ENCODE results near the gene MCTP2.

Gene MCTP2

DNA sequence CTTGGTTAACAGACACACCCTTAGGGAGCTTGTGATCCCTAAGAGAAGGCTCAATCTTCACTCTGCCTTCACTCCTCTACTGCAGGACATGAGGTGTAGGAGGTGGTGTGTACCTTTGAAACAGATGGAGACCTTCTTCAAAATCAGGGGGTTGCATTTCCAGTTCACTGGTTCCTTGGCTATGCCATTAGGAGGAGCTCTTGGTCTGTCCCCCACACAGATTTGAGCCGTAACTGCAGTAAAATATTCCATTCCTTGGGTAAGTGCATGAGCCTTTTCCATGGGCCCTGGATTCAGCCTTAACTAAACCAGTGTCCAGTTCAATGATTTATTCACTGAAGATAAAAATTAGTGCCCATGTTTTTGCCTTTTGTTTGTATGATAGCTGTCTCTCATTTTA, 144.6 kb downstream of the MCTP2 start:
- Mint-ChIP-seq H3K27me3 (no peaks in the 10 kb centered on the region), H3K27ac (no peak overlapping the region), H3K36me3 (peaks cover 6 to 21% of the 10 kb centered on the region in 2 donors), H3K9me3 (no peaks in the 10 kb centered on the region), H3K4me3 (no peak overlapping the region), H3K4me1 (peaks cover 2 to 5% of the 10 kb centered on the region in 2 donors)
- DNase-seq (no peak), ATAC-seq (replicated peaks) (no peak)

DNA sequence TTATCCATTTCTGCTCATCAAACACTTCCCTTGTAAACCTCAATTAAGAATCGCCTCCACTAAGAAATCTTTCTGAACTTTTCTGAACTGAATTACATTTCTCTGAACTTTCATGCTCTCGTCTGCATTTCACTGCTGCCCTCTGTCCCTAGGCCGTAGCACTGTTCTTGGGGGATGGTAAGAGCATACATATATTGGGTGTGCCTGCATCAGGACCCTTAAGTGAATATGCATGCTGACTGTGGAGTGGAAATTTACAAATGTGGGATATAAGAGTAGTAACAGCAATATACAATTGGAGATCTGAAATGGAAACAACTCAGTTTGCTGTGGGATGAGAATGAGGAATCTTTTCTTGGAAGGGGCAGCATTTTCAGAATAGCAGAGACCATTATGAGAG, 148.6 kb downstream of the MCTP2 start:
- Mint-ChIP-seq H3K27ac (no peak overlapping the region), H3K4me1 (peaks cover 8 to 13% of the 10 kb centered on the region in 2 donors)

DNA sequence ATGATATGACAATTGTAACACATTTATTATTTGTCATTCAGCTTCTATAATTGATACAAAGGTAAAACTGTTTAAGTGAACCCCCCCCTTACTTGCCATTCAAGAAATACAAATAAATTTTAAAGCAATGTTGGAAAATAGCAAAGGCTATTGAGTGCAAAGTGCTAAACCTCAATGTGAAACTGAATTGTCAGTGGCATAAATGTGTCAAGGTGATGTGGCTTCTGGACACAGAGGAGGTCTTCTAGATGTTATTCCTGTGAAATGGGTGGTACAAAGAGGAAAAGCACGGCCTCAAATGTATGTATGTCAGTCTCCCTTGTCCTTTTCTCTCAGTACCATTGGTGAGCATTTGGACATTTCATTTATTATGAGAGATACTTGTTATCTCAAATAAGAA, 149.4 kb downstream of the MCTP2 start:
- H3K36me3 Mint-ChIP-seq, result peaks cover 19 to 41% of the 10 kb centered on the region in 2 donors
- no peak overlapping the region for H3K4me3 Mint-ChIP-seq
- H3K27me3 Mint-ChIP-seq, result no peaks in the 10 kb centered on the region
- ATAC-seq (replicated peaks) (no peak), DNase-seq (no peak)
- peaks cover 8 to 13% of the 10 kb centered on the region in 2 donors for H3K4me1 Mint-ChIP-seq
- H3K27ac Mint-ChIP-seq, result no peak overlapping the region
- no peaks in the 10 kb centered on the region for H3K9me3 Mint-ChIP-seq

More for the DNA sequence above, 148.6 kb downstream of the MCTP2 start:
- Mint-ChIP-seq H3K9me3 (no peaks in the 10 kb centered on the region), H3K36me3 (peaks cover 18 to 35% of the 10 kb centered on the region in 2 donors), H3K4me3 (no peak overlapping the region), H3K27me3 (no peaks in the 10 kb centered on the region)
- DNase-seq (no peak), ATAC-seq (replicated peaks) (no peak)

DNA sequence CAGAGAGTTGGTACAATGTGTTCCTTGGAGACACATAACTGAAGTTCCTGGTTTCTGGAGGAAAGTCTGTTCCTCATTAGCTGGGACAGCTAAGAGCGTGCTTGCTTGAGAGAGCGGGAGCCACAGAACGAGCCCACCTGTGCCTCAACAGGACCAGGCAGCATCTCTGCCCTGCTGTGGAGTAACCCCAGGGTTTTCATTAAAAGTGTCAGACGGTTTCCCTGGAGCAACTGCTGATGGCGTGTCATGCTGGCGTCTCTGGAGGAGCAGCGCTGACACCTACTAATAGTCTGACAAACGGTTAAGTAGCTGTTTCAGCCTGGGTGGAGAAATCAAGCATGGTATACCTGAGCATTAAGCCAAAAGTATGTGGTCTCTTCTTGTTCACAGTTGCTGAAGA, 150.0 kb downstream of the MCTP2 start:
- H3K9me3 Mint-ChIP-seq, result no peaks in the 10 kb centered on the region
- peaks cover 23 to 46% of the 10 kb centered on the region in 2 donors for H3K36me3 Mint-ChIP-seq
- no peak overlapping the region for H3K27ac Mint-ChIP-seq
- DNase-seq, result no peak
- peaks cover 8 to 13% of the 10 kb centered on the region in 2 donors for H3K4me1 Mint-ChIP-seq
- no peak for ATAC-seq (replicated peaks)
- H3K27me3 Mint-ChIP-seq, result no peaks in the 10 kb centered on the region
- H3K4me3 Mint-ChIP-seq, result no peak overlapping the region

DNA sequence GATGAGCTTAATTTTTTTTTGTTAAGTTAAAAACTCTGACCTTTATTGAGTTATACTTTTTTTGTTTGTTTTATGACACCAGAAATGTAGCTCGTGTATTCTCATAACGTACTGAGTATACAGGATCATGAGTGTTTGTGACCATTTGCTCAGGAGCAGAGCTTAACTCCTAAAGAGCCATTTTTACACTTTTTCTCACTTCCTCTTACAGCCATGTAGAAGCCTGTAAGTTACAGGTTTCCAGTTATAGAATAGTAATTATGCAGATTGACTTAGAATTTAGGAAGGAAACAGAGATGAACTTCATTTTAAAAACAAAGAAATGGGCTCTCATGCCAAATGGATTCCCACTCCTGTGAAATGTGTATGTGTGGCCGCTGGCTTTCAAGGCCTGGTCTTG, 151.7 kb downstream of the MCTP2 start:
- no peak overlapping the region for H3K4me3 Mint-ChIP-seq
- no peaks in the 10 kb centered on the region for H3K27me3 Mint-ChIP-seq
- no peaks in the 10 kb centered on the region for H3K9me3 Mint-ChIP-seq
- peak; percentile 62 to 71 for ATAC-seq (replicated peaks)
- peaks cover 20 to 29% of the 10 kb centered on the region in 2 donors for H3K4me1 Mint-ChIP-seq
- peak overlapping the region; percentile 89 for H3K27ac Mint-ChIP-seq
- DNase-seq, result no peak
- H3K36me3 Mint-ChIP-seq, result peaks cover 30 to 54% of the 10 kb centered on the region in 2 donors

DNA sequence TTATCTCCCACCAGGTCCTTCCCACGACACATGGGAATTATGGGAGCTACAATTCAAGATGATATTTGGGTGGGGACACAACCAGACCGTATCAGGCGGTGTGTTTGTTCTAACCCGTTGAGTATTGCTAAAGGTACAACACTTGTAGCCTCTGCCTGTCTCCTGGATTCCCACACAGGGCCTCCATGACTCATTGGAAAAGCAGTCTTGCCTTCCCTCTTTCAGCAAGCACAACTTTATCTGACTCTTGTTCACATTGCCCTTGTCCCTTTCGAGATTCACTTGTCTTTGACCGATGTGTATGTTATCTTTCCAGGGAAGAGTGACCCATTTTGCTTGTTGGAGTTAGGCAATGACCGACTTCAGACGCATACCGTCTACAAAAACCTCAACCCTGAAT, 152.3 kb downstream of the MCTP2 start:
- Mint-ChIP-seq H3K4me3 (no peak overlapping the region), H3K27ac (peak overlapping the region; percentile 31)
- no peak for ATAC-seq (replicated peaks)

DNA sequence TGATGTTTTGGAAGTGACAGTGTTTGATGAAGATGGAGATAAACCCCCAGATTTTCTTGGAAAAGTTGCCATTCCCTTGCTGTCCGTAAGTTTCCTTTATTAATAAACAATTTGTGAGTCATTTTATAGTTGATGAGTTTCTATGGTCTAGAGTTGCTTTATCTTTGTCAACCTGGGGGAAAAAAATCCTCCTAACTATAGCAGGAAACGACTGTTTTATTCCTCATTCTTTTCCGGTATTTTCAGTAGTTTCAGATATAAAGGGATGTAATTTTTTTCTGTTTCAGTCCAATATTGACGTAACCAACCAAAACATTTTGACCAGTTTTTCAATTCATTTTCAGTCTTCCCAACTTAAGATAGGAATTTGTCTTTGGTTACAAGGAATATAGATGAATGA, 154.1 kb downstream of the MCTP2 start:
- peaks cover 28 to 41% of the 10 kb centered on the region in 2 donors for H3K4me1 Mint-ChIP-seq
- no peak overlapping the region for H3K27ac Mint-ChIP-seq
- H3K36me3 Mint-ChIP-seq, result peaks cover 34 to 54% of the 10 kb centered on the region in 2 donors

More for the DNA sequence above, 152.3 kb downstream of the MCTP2 start:
- H3K36me3 Mint-ChIP-seq, result peaks cover 30 to 53% of the 10 kb centered on the region in 2 donors
- no peaks in the 10 kb centered on the region for H3K9me3 Mint-ChIP-seq
- no peaks in the 10 kb centered on the region for H3K27me3 Mint-ChIP-seq
- H3K4me1 Mint-ChIP-seq, result peaks cover 23 to 35% of the 10 kb centered on the region in 2 donors
- no peak for DNase-seq

DNA sequence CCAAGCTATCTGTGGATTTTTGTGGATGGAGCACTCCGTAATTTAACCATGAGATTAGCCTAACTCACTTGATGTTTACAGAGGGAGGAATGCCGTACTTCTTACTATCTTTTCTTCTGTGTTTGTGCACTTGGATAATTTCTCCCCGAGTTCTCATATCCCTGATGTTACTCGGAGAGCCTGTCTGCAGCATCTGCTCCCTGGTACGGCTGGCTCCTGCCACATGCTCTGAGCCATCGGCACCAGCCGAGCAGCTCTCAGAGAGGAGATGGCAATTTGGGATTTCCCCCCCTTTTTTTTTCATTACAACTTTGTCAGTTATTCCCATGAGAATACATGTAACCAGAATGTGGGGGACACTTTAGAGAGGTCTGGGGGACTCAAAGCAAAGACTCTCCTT, 155.0 kb downstream of the MCTP2 start:
- Mint-ChIP-seq H3K27me3 (no peaks in the 10 kb centered on the region), H3K4me1 (peaks cover 28 to 41% of the 10 kb centered on the region in 2 donors), H3K27ac (no peak overlapping the region), H3K9me3 (no peaks in the 10 kb centered on the region), H3K4me3 (no peak overlapping the region), H3K36me3 (peaks cover 37 to 55% of the 10 kb centered on the region in 2 donors)
- ATAC-seq (replicated peaks), result no peak
- DNase-seq, result no peak

More for the DNA sequence above, 154.1 kb downstream of the MCTP2 start:
- DNase-seq, result no peak
- no peaks in the 10 kb centered on the region for H3K27me3 Mint-ChIP-seq
- no peaks in the 10 kb centered on the region for H3K9me3 Mint-ChIP-seq
- no peak overlapping the region for H3K4me3 Mint-ChIP-seq
- no peak for ATAC-seq (replicated peaks)

DNA sequence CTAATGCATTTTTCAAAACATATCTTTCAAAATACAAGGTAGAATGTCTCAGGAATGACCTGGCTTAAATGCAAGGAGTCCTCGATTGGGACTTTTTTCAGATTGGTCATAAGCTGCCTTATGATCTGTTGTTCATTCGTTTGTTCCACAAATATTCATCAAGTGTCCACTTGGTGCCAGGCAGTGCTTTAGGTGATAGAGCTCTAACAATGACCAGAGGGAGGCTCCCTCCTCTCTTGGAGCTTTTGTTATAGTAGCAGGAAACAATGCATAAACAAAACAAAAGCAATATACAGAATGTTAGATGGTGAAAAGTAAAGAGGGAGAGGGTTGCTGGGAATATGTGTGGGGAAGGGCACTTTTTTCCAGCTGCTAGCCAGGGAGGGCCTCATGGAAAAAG, 156.1 kb downstream of the MCTP2 start:
- Mint-ChIP-seq H3K27ac (peak overlapping the region; percentile 27), H3K4me1 (peaks cover 28 to 40% of the 10 kb centered on the region in 2 donors), H3K4me3 (peak overlapping the region; percentile 44 to 66), H3K36me3 (peaks cover 39 to 53% of the 10 kb centered on the region in 2 donors), H3K27me3 (no peaks in the 10 kb centered on the region), H3K9me3 (no peaks in the 10 kb centered on the region)
- ATAC-seq (replicated peaks) (no peak), DNase-seq (no peak)

DNA sequence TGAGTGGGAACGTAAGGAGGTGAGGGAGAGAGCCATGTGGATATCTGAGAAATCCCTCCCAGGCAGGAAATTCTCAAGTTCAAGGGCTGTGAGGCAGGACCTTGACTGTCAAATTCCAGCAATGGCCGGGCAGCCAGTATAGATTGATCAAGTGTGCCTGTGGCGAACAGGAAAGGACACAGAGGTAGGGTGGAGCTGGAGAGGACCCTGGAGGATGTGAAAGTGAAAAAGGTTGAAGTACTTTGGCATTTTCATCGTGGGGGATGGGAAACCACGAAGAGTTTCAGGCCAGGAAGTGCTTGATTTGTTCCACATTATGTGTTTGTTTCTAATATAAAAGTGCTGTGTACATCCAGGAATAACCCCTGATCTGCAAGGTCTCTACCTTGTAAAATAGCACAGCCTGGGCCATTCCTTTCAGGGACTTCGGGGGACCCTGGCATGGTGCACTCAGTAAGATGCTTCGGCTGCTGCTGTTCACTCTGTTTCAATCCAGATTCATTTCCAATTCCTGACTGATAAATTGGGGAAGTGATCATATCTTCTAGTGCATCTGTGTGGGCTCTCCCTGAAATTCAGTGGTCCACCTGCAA, 156.6 kb downstream of the MCTP2 start:
- peak overlapping the region; percentile 44 to 66 for H3K4me3 Mint-ChIP-seq
- peak; percentile 88 to 89 for ATAC-seq (replicated peaks)
- peak overlapping the region; percentile 27 for H3K27ac Mint-ChIP-seq
- H3K36me3 Mint-ChIP-seq, result peaks cover 35 to 48% of the 10 kb centered on the region in 2 donors
- H3K27me3 Mint-ChIP-seq, result no peaks in the 10 kb centered on the region
- H3K4me1 Mint-ChIP-seq, result peaks cover 25 to 35% of the 10 kb centered on the region in 2 donors
- H3K9me3 Mint-ChIP-seq, result no peaks in the 10 kb centered on the region
- peak; percentile 11 for DNase-seq

DNA sequence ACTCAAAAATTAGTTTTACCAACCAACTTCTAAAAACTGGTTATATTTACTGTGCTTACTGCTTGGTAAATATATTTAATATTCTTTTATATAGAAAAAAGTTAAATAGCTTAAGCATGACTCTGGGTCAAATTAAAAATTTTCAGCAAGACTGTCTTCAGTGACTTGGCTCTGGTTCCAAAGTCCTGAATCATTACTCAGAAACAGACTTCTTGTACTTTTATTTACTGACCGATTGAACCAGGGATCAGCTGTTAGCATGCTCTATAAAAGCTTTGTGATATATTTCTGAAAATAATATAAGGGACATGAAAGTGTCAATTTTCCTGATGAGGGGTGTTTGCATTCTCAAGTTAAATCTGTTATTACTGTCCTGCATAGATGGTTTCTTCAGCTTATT, 164.3 kb downstream of the MCTP2 start:
- H3K36me3 Mint-ChIP-seq, result peaks cover 22 to 23% of the 10 kb centered on the region in 2 donors
- H3K4me3 Mint-ChIP-seq, result no peak overlapping the region
- DNase-seq, result no peak
- H3K9me3 Mint-ChIP-seq, result no peaks in the 10 kb centered on the region
- no peak for ATAC-seq (replicated peaks)
- no peaks in the 10 kb centered on the region for H3K27me3 Mint-ChIP-seq
- H3K4me1 Mint-ChIP-seq, result peaks cover 7 to 9% of the 10 kb centered on the region in 2 donors
- no peak overlapping the region for H3K27ac Mint-ChIP-seq

DNA sequence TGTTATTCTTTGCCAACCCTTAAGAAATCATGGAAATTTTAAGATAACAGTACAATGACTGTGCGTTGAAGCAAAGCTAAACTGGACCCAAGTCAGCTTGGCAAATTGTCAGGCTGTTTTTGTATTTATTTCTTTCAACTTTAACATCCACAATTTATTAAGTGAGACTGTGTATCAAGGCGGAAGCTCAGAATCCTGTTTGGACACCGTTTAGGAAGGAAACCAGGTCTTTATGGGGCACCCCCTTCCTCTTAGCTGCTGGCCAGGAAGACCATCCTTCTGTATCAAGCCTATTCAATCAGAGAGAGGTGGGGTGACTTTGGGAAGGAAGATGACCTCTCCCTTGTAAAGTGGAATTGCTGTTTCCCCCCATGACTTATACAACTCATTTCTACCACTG, 166.0 kb downstream of the MCTP2 start:
- no peak for DNase-seq
- H3K36me3 Mint-ChIP-seq, result peaks cover 13 to 24% of the 10 kb centered on the region in 2 donors
- peaks cover 7 to 11% of the 10 kb centered on the region in 2 donors for H3K4me1 Mint-ChIP-seq
- H3K4me3 Mint-ChIP-seq, result no peak overlapping the region
- no peaks in the 10 kb centered on the region for H3K9me3 Mint-ChIP-seq
- no peak for ATAC-seq (replicated peaks)
- no peak overlapping the region for H3K27ac Mint-ChIP-seq
- no peaks in the 10 kb centered on the region for H3K27me3 Mint-ChIP-seq

DNA sequence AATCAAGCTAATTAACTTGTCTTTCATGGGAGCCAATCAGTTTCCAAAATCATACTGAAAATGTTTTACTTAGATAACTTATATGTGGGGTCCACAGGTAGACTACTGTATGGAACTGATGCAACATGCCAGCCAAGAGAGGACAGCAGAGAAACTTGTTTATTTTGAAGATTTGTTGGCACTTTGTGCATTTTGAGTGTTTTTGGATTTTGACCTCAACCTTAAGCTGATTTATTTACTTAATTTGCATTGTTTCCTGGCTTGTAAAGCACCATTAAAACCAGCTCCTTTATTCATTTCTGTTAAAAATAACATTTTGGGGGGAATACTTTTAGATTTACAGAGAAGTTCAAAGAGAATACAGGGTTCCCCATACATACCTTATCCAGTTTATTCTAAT, 166.6 kb downstream of the MCTP2 start:
- H3K4me3 Mint-ChIP-seq, result no peak overlapping the region
- H3K27me3 Mint-ChIP-seq, result no peaks in the 10 kb centered on the region
- no peaks in the 10 kb centered on the region for H3K9me3 Mint-ChIP-seq
- no peak overlapping the region for H3K27ac Mint-ChIP-seq
- peaks cover 7 to 11% of the 10 kb centered on the region in 2 donors for H3K4me1 Mint-ChIP-seq
- ATAC-seq (replicated peaks) (no peak), DNase-seq (no peak)
- H3K36me3 Mint-ChIP-seq, result peaks cover 13 to 28% of the 10 kb centered on the region in 2 donors

DNA sequence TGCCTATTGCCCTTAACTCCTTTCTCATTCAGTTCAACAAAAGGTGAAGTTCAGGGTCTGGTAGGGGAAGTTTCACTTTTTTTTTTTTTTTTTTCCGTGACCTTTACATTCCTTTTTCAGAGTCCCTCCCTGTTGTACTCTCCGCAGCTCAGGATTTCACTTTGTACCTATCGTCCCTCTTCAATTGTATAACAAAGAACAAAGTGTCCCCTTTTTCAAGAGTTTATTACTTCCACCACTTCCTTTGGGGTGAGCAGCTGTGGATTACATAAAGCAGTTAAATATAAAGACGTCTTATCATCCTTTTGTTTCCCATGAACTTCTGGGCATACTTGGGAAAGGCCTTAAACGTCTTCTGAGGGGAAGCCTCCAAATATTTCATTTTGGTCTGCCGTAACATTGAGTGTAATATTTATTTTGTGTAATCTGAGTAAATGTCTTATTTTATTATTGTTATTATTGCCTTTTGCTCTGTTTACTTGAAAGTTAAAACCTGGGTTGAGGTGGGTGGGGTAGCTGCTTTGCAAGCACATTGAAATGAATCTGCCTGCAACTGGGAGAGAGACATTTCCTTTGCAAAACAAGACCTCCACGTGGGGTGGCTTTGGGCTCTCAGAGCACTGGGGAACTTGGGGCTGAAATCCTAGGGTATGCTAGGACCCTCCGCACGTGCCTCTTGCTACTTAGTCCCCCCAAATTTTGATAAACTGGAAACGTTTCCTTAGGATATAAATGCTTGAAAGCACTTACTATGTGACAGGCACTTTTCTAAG, 169.4 kb downstream of the MCTP2 start:
- H3K4me1 Mint-ChIP-seq, result peaks cover 8 to 15% of the 10 kb centered on the region in 2 donors
- H3K36me3 Mint-ChIP-seq, result peaks cover 14 to 39% of the 10 kb centered on the region in 2 donors
- H3K27me3 Mint-ChIP-seq, result no peaks in the 10 kb centered on the region
- H3K4me3 Mint-ChIP-seq, result no peak overlapping the region
- ATAC-seq (replicated peaks) (no peak), DNase-seq (no peak)
- no peak overlapping the region for H3K27ac Mint-ChIP-seq
- H3K9me3 Mint-ChIP-seq, result no peaks in the 10 kb centered on the region

DNA sequence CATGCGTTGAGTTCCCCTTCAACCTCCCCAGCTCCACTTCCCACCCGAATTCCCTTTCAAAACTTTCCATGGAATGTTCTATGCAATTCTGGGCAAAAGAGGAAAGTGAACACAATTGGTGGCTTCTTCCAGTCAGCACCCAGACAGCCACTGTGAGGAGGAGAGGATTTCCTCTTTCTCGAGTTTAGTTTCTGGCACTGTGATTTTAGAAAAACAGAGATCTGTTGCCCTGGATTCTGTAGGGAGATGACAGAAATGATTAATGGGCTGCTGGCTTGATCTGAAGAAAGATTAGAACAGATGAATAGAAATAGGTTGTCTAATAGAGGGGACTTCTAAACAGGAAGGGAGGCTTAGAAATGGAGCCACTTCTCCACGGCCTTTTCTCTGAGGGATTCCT, 172.0 kb downstream of the MCTP2 start:
- peaks cover 8 to 15% of the 10 kb centered on the region in 2 donors for H3K4me1 Mint-ChIP-seq
- peaks cover 19 to 42% of the 10 kb centered on the region in 2 donors for H3K36me3 Mint-ChIP-seq
- DNase-seq, result no peak
- H3K27me3 Mint-ChIP-seq, result no peaks in the 10 kb centered on the region
- ATAC-seq (replicated peaks), result no peak
- H3K4me3 Mint-ChIP-seq, result no peak overlapping the region
- no peak overlapping the region for H3K27ac Mint-ChIP-seq
- no peaks in the 10 kb centered on the region for H3K9me3 Mint-ChIP-seq
